CD1c-positive myeloid dendritic cell (primary cell): ENCODE measurements around the gene PA2G4.
"Not testable (repeated sequence)": the region's sequence is repeated elsewhere in the genome, so short reads cannot be mapped to it uniquely, and the experiment has no call there.

Source experiments
- DNase-seq: peaks from one replicate; pipeline ENCODE4 v3.0.0-alpha.2; 2016; ENCODE audit errors: extremely low spot score

Gene PA2G4

GRCh38 chr12:56152756-56153677 is 48.7 kb downstream of the PA2G4 start:
- DNase-seq, result no peak

- no peak for DNase-seq
Measured at GRCh38 chr12:56153678-56154065, 49.3 kb downstream of the PA2G4 start.

GRCh38 chr12:56154246-56154771 is 50.0 kb downstream of the PA2G4 start:
- no peak for DNase-seq

- no peak for DNase-seq
Measured at GRCh38 chr12:56154818-56155217, 50.5 kb downstream of the PA2G4 start.

GRCh38 chr12:56155256-56155845 is 51.0 kb downstream of the PA2G4 start:
- no peak for DNase-seq

GRCh38 chr12:56156464-56157200 is 52.3 kb downstream of the PA2G4 start:
- not testable (repeated sequence) for DNase-seq

GRCh38 chr12:56157201-56158028 is 53.1 kb downstream of the PA2G4 start:
- DNase-seq, result peak; percentile 84

GRCh38 chr12:56158029-56158925 is 53.9 kb downstream of the PA2G4 start, which contains the start of gene MYL6:
MYL6 (plus strand) TSS chr12:56158359; CDS start chr12:56158402, 43 bp downstream.
- DNase-seq, result peak; percentile 98

- peak; percentile 66 for DNase-seq
Measured at GRCh38 chr12:56158926-56159461, 54.6 kb downstream of the PA2G4 start.

- DNase-seq, result no peak
Measured at GRCh38 chr12:56159482-56160192, 55.3 kb downstream of the PA2G4 start.

- peak; percentile 32 for DNase-seq
Measured at GRCh38 chr12:56160193-56160763, 55.9 kb downstream of the PA2G4 start.

GRCh38 chr12:56160894-56161689 is 56.7 kb downstream of the PA2G4 start:
- no peak for DNase-seq

GRCh38 chr12:56161690-56162351 is 57.5 kb downstream of the PA2G4 start:
- no peak for DNase-seq

GRCh38 chr12:56162468-56163290 is 58.3 kb downstream of the PA2G4 start:
- no peak for DNase-seq
